Esophagus muscularis mucosa (tissue), 4 donors: ENCODE data around the gene SLC22A4. TPM values are rescaled to one million over a fixed set of nuclear protein-coding genes. Genes with fewer than 3 reads are reported as not detected.

Experiments used
- DNase-seq: peaks from one replicate; pipeline ENCODE4 v3.0.0-alpha.2; 2017; ENCODE audit errors: extremely low spot score
- H3K27ac ChIP-seq, 4 donors: fragments of 200-600 bp; sonication (generic); replicated peaks in 1 of 4; 1 replicate in 3 of 4; 2 replicates in 1 of 4; pipeline ENCODE4 v1.5.1; 2016 to 2019; ENCODE audit warnings: mild to moderate bottlenecking in 1 of 4
- H3K27me3 ChIP-seq, 4 donors: fragments of 200-600 bp; sonication (generic); one replicate each; pipeline versions ENCODE4 v1.5.1 to v1.6.0; 2016 to 2019
- H3K36me3 ChIP-seq, 4 donors: fragments of 200-600 bp; sonication (generic); one replicate each; pipeline ENCODE4 v1.5.1; 2016 to 2019
- H3K4me1 ChIP-seq, 4 donors: fragments of 200-600 bp; sonication (generic); one replicate each; pipeline ENCODE4 v1.5.1; 2016 to 2019
- H3K4me3 ChIP-seq, 4 donors: fragments of 200-600 bp; sonication (generic); 1 replicate in 2 of 4; 2 replicates in 2 of 4; pipeline ENCODE4 v1.5.1; 2016 to 2019; ENCODE audit warnings: mild to moderate bottlenecking in 4 of 4, moderate library complexity in 1 of 4
- H3K9me3 ChIP-seq, 4 donors: fragments of 200-600 bp; sonication (generic); 1 replicate in 3 of 4; 2 replicates in 1 of 4; pipeline ENCODE4 v1.5.1; 2016 to 2019
- EP300 ChIP-seq: sonication (generic); formaldehyde crosslinking; IDR thresholded peaks from one replicate; pipeline ENCODE4 v1.6.1; 2017; ENCODE audit warnings: antibody characterized with exemption
- POLR2A ChIP-seq: fragments of 450-650 bp; IDR thresholded peaks from one replicate; pipeline ENCODE4 v1.6.1; 2017; ENCODE audit warnings: antibody characterized with exemption, moderate library complexity, mild to moderate bottlenecking, low read depth
- POLR2AphosphoS5 ChIP-seq, 2 donors: sonication (generic); formaldehyde crosslinking; IDR thresholded peaks; one replicate each; pipeline ENCODE4 v1.6.1; 2017; ENCODE audit warnings: antibody characterized with exemption in 2 of 2
- WGBS: methylation state at CpG from one replicate; pipeline ENCODE4 v1.1.5; 2018; 5-methylcytosine and 5-hydroxymethylcytosine counted together
- intact Hi-C: fragments of 100-400 bp; cut with DNase I; formaldehyde crosslinking; loops from one replicate; pipeline ENCODE4 v1.15.1; 2023
- total RNA-seq, 4 donors: library from RNA; depleted of rRNA; stranded (reverse); fragments of >200 nt; gene quantifications; one replicate each; pipeline versions ENCODE4 v1.1.0 to v1.2.1, GENCODE V29; 2016
- TF ChIP-seq, protein P1 (sequence below), 3 experiments: fragments of 200-600 bp in 2 of 3; fragments of 450-650 bp in 1 of 3; sonication (generic) in 2 of 3; IDR thresholded peaks; one replicate each; pipeline ENCODE4 v1.5.1; 2017 to 2019; ENCODE audit warnings: antibody characterized with exemption in 3 of 3, mild to moderate bottlenecking in 2 of 3, moderate library complexity in 1 of 3

The SLC22A4 gene
- total RNA-seq, 4 donors from 2014 or later, result 0.42 to 1.7 (median 1.0) TPM

DNA sequence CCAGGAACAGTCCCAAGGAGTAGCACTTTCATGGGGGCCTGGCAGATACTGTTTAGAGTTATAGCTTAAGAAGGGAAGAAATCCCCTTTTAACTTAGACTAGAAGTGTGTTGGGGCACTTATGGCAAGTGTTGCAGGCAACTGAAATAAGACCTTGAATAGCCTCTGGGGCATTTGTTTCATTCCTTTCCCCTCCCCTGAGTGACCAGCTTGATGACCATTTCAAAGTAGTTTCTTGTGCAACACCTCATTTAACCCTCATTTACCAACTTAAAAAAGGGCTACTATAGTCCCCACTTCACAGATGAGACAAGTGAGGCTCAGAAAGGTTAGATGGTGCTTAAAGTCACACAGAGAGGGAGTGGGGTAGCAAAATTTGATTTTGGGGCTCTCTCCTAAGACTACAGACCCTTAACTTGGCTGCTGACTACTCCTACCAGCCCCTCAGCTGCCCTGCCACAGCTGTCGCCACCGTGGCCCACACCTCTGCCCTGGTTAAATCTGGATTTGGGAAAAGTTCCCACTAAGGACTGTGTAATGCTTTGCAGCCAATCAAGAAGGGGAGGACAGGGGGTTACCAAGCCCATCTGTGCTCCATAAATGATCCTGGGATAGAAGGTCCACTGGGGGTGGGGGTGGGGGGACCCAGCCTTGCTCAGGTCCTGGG is 31.2 kb upstream of the SLC22A4 start:
- intact Hi-C loops, result no loop called here
- H3K4me1 ChIP-seq, result peaks cover 68 to 100% (median 98%) of the 10 kb centered on the region in 4 donors
- no peak overlapping the region for H3K4me3 ChIP-seq
- no peaks in the 10 kb centered on the region for H3K27me3 ChIP-seq
- no peaks in the 10 kb centered on the region for H3K9me3 ChIP-seq
- peak overlapping the region; percentile 99 to 100 (median 99) for H3K27ac ChIP-seq
- TF ChIP-seq POLR2A (no peak), EP300 (no peak), POLR2AphosphoS5 (IDR thresholded peaks at IDR 0.05) (no peak)
- TF ChIP-seq, protein P1, sequence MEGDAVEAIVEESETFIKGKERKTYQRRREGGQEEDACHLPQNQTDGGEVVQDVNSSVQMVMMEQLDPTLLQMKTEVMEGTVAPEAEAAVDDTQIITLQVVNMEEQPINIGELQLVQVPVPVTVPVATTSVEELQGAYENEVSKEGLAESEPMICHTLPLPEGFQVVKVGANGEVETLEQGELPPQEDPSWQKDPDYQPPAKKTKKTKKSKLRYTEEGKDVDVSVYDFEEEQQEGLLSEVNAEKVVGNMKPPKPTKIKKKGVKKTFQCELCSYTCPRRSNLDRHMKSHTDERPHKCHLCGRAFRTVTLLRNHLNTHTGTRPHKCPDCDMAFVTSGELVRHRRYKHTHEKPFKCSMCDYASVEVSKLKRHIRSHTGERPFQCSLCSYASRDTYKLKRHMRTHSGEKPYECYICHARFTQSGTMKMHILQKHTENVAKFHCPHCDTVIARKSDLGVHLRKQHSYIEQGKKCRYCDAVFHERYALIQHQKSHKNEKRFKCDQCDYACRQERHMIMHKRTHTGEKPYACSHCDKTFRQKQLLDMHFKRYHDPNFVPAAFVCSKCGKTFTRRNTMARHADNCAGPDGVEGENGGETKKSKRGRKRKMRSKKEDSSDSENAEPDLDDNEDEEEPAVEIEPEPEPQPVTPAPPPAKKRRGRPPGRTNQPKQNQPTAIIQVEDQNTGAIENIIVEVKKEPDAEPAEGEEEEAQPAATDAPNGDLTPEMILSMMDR (IDR thresholded peaks at IDR 0.05), result no peak
- H3K36me3 ChIP-seq, result peaks cover 0 to 36% (median 24%) of the 10 kb centered on the region in 4 donors
- WGBS, result 100% methylated on average over 2 of the region's 2 CpGs
- peak; percentile 55 for DNase-seq

GRCh38 chr5:132263548-132264261 is 30.5 kb upstream of the SLC22A4 start:
- intact Hi-C loops, result no loop called here
- peak; percentile 92 for DNase-seq
- peaks cover 68 to 100% (median 99%) of the 10 kb centered on the region in 4 donors for H3K4me1 ChIP-seq
- H3K27ac ChIP-seq, result peak overlapping the region; percentile 99 to 100 (median 99)
- 48% methylated on average over 7 of the region's 7 CpGs for WGBS
- no peak overlapping the region for H3K4me3 ChIP-seq
- H3K36me3 ChIP-seq, result peaks cover 0 to 43% (median 28%) of the 10 kb centered on the region in 4 donors
- no peaks in the 10 kb centered on the region for H3K9me3 ChIP-seq
- TF ChIP-seq, protein P1 (IDR thresholded peaks at IDR 0.05), result no peak
- peak; percentile 25 to 29 for TF ChIP-seq POLR2AphosphoS5 (IDR thresholded peaks at IDR 0.05)
- H3K27me3 ChIP-seq, result no peaks in the 10 kb centered on the region

GRCh38 chr5:132264546-132265335 is 29.5 kb upstream of the SLC22A4 start:
- Histone ChIP-seq H3K9me3 (no peaks in the 10 kb centered on the region), H3K27me3 (no peaks in the 10 kb centered on the region), H3K36me3 (peaks cover 0 to 54% (median 32%) of the 10 kb centered on the region in 4 donors), H3K4me3 (no peak overlapping the region), H3K27ac (peak overlapping the region; percentile 99 to 100 (median 99)), H3K4me1 (peaks cover 58 to 100% (median 100%) of the 10 kb centered on the region in 4 donors)
- WGBS, result 59% methylated on average over 4 of the region's 4 CpGs
- TF ChIP-seq EP300 (no peak), POLR2A (no peak), POLR2AphosphoS5 (IDR thresholded peaks at IDR 0.05) (no peak)
- TF ChIP-seq, protein P1 (IDR thresholded peaks at IDR 0.05), result no peak
- DNase-seq, result peak; percentile 62
- intact Hi-C loops, result no loop called here

- peak; percentile 93 for DNase-seq
- WGBS, result 29% methylated on average over 6 of the region's 8 CpGs
- Histone ChIP-seq H3K27ac (peak overlapping the region; percentile 99 to 100 (median 99)), H3K36me3 (peaks cover 0 to 59% (median 36%) of the 10 kb centered on the region in 4 donors), H3K4me3 (no peak overlapping the region), H3K4me1 (peaks cover 52 to 100% (median 100%) of the 10 kb centered on the region in 4 donors), H3K9me3 (no peaks in the 10 kb centered on the region), H3K27me3 (no peaks in the 10 kb centered on the region)
- TF ChIP-seq EP300 (no peak), POLR2AphosphoS5 (IDR thresholded peaks at IDR 0.05) (peak; percentile 82 to 90), POLR2A (peak; percentile 16)
- TF ChIP-seq, protein P1 (IDR thresholded peaks at IDR 0.05), result no peak
- intact Hi-C loops, result no loop called here
These were observed 28.7 kb upstream of the SLC22A4 start for GRCh38 chr5:132265336-132266030.
